Smooth muscle cell (in vitro differentiated cells): ENCODE measurements around the gene FBXO36. TPM values are rescaled to one million over a fixed set of nuclear protein-coding genes. Genes with fewer than 3 reads are reported as not detected.

ENCODE experiments used
- DNase-seq: peaks from one replicate; lab custom pipeline; 2025; ENCODE audit not compliant: unreplicated experiment; lab: John Stamatoyannopoulos, UW
- H2AFZ ChIP-seq: fragments of 200-600 bp; sonication (generic); 2 replicates; pipeline ENCODE4 v1.6.0; 2016; ENCODE audit warnings: antibody characterized with exemption, low read depth, mild to moderate bottlenecking
- H3F3A ChIP-seq: fragments of 200-600 bp; sonication (generic); 2 replicates; pipeline ENCODE4 v1.6.0; 2017; ENCODE audit warnings: antibody characterized with exemption, low read depth
- H3K27ac ChIP-seq: fragments of 200-600 bp; sonication (generic); 2 replicates; pipeline ENCODE4 v1.5.1; 2016; ENCODE audit warnings: low read depth, mild to moderate bottlenecking
- H3K27me3 ChIP-seq: fragments of 200-600 bp; sonication (generic); 2 replicates; pipeline ENCODE4 v1.6.1; 2016; ENCODE audit warnings: low read depth, mild to moderate bottlenecking
- H3K36me3 ChIP-seq: fragments of 200-600 bp; sonication (generic); 2 replicates; pipeline ENCODE4 v1.5.1; 2016; ENCODE audit warnings: low read depth
- H3K4me1 ChIP-seq: fragments of 200-600 bp; sonication (generic); 2 replicates; pipeline ENCODE4 v1.5.1; 2016; ENCODE audit warnings: low read depth
- H3K4me2 ChIP-seq: fragments of 200-600 bp; sonication (generic); 2 replicates; pipeline ENCODE4 v1.6.0; 2016; ENCODE audit warnings: mild to moderate bottlenecking
- H3K4me3 ChIP-seq: fragments of 200-600 bp; sonication (generic); 2 replicates; pipeline ENCODE4 v1.5.1; 2016; ENCODE audit warnings: mild to moderate bottlenecking
- H3K79me2 ChIP-seq: fragments of 200-600 bp; sonication (generic); 2 replicates; pipeline ENCODE4 v1.6.0; 2016; ENCODE audit warnings: low read depth, mild to moderate bottlenecking
- H3K9ac ChIP-seq: fragments of 200-600 bp; sonication (generic); 2 replicates; pipeline ENCODE4 v1.6.0; 2016; ENCODE audit warnings: low read depth
- H3K9me3 ChIP-seq: fragments of 200-600 bp; sonication (generic); replicated peaks from 2 replicates; pipeline ENCODE4 v1.5.1; 2016; ENCODE audit warnings: low read depth
- H4K20me1 ChIP-seq: fragments of 200-600 bp; sonication (generic); 2 replicates; pipeline ENCODE4 v1.6.0; 2016; ENCODE audit warnings: low read depth
- CTCF ChIP-seq: fragments of 200-600 bp; sonication (generic); IDR thresholded peaks from 2 replicates; pipeline ENCODE4 v1.5.1; 2017; ENCODE audit warnings: borderline replicate concordance, mild to moderate bottlenecking, antibody characterized with exemption; ENCODE audit not compliant: insufficient read depth, poor library complexity, severe bottlenecking
- WGBS: methylation state at CpG from one replicate; pipeline ENCODE4 v1.1.7; 2016; ENCODE audit warnings: low lambda C conversion rate; 5-methylcytosine and 5-hydroxymethylcytosine counted together
- polyA plus RNA-seq: library from polyadenylated mRNA; unstranded; fragments of >200 nt; fragmentation: Nextera tagmentation; extraction: Ambion mirVana; gene quantifications from 2 replicates; pipeline ENCODE4 v1.2.1, GENCODE V29; 2016
- small RNA-seq: library from RNA; depleted of rRNA; stranded (forward); fragments of <200 nt; gene quantifications from one replicate; pipeline ENCODE3, GENCODE V24; 2014
- total RNA-seq: library from RNA; depleted of rRNA; stranded (reverse); fragments of >200 nt; gene quantifications from 2 replicates; pipeline ENCODE4 v1.2.3, GENCODE V29; 2014

The FBXO36 gene
- total and polyA plus RNA-seq, 2 experiments from 2014 or later = 8.8 to 9.3 TPM

GRCh38 chr2:230053753-230054478 lies 131.6 kb downstream of the FBXO36 start:
- TF ChIP-seq CTCF = no peak

GRCh38 chr2:230060672-230061293 lies 138.5 kb downstream of the FBXO36 start:
- WGBS = 69% methylated on average over 3 of the region's 3 CpGs
- no peaks in the 10 kb centered on the region for H3F3A ChIP-seq
- no peak for TF ChIP-seq CTCF
- H3K79me2 ChIP-seq = no peaks in the 10 kb centered on the region
- no peaks in the 10 kb centered on the region for H4K20me1 ChIP-seq
- H3K4me2 ChIP-seq = no peak overlapping the region
- H3K27ac ChIP-seq = no peak overlapping the region
- H3K9ac ChIP-seq = no peak overlapping the region
- peaks cover 11% of the 10 kb centered on the region for H3K27me3 ChIP-seq
- H3K9me3 ChIP-seq = no peaks in the 10 kb centered on the region
- no peaks in the 10 kb centered on the region for H3K36me3 ChIP-seq
- DNase-seq = no peak
- H2AFZ ChIP-seq = no peak overlapping the region
- no peaks in the 10 kb centered on the region for H3K4me1 ChIP-seq
- H3K4me3 ChIP-seq = no peak overlapping the region

More at GRCh38 chr2:230053753-230054478, 131.6 kb downstream of the FBXO36 start:
- H3K27ac ChIP-seq = no peak overlapping the region
- no peaks in the 10 kb centered on the region for H4K20me1 ChIP-seq
- H3K27me3 ChIP-seq = no peaks in the 10 kb centered on the region
- no peak overlapping the region for H3K4me3 ChIP-seq
- H3K4me2 ChIP-seq = no peak overlapping the region
- no peaks in the 10 kb centered on the region for H3F3A ChIP-seq
- no peak overlapping the region for H2AFZ ChIP-seq
- no peaks in the 10 kb centered on the region for H3K4me1 ChIP-seq
- H3K9me3 ChIP-seq = no peaks in the 10 kb centered on the region
- no peak for DNase-seq
- 100% methylated on average over 2 of the region's 2 CpGs for WGBS
- H3K79me2 ChIP-seq = no peaks in the 10 kb centered on the region
- H3K36me3 ChIP-seq = no peaks in the 10 kb centered on the region
- no peak overlapping the region for H3K9ac ChIP-seq

Small RNA genes lying within 50 kb of the gene (small RNA-seq; reads per million reads assigned to genes)
- gene RNU6-1027P = not detected
- not detected for gene RNU6-613P
- not detected for gene RNU6-964P
- gene RNY4P19 = not detected

Other genes starting within 250 kb of the FBXO36 start
- 0.31 and 1.4 TPM in 2 replicates for gene DNER, start 207.9 kb upstream of the FBXO36 start, total RNA-seq
- 0.61 TPM in 1 of 2 replicates, not detected in the other for gene DNER, start 207.9 kb upstream of the FBXO36 start, polyA plus RNA-seq
- gene TRIP12, start 494 bp upstream of the FBXO36 start, total RNA-seq = 103 and 149 TPM in 2 replicates
- gene TRIP12, start 494 bp upstream of the FBXO36 start, polyA plus RNA-seq = 30.2 and 45.5 TPM in 2 replicates
- gene SLC16A14, start 146.4 kb downstream of the FBXO36 start, total RNA-seq = 0.76 and 1.3 TPM in 2 replicates
- gene SLC16A14, start 146.4 kb downstream of the FBXO36 start, polyA plus RNA-seq = 0.15 and 0.69 TPM in 2 replicates